Activated B cell treated with CpG ODN at 0.5 μM for 24 hours (primary cell): ENCODE data around the gene ZNF550. TPM values are rescaled to one million over a fixed set of nuclear protein-coding genes. Genes with fewer than 3 reads are reported as not detected.

Source experiments
- ATAC-seq: fragments of 200-7000 bp; cut with Tn5 transposase; one replicate; pipeline ENCODE4 v1.10.0; 2021; ENCODE audit warnings: low read depth, mild to moderate bottlenecking, moderate library complexity
- CTCF ChIA-PET: fragments of 350-600 bp; sonication (Branson Sonifier 250); formaldehyde crosslinking; loops from one replicate; lab custom pipeline; 2021; ENCODE audit warnings: antibody characterized with exemption; lab: Charles Lee
- POLR2A ChIA-PET: fragments of 350-600 bp; sonication (Branson Sonifier 250); formaldehyde crosslinking; loops from one replicate; lab custom pipeline; 2021; ENCODE audit warnings: antibody characterized with exemption; lab: Charles Lee
- DNase-seq: peaks from one replicate; pipeline ENCODE4 v3.0.0; 2022
- H3K27ac Mint-ChIP-seq: one replicate; pipeline ENCODE4 v1.8.0; 2020; ENCODE audit warnings: mixed read lengths
- H3K27me3 Mint-ChIP-seq: one replicate; pipeline ENCODE4 v1.8.0; 2021; ENCODE audit warnings: mixed read lengths
- H3K36me3 Mint-ChIP-seq: one replicate; pipeline ENCODE4 v1.8.0; 2021; ENCODE audit warnings: low read depth, mixed read lengths
- H3K4me1 Mint-ChIP-seq: one replicate; pipeline ENCODE4 v1.8.0; 2021; ENCODE audit warnings: mixed read lengths
- H3K4me3 Mint-ChIP-seq: one replicate; pipeline ENCODE4 v1.8.0; 2020; ENCODE audit warnings: mild to moderate bottlenecking, mixed read lengths
- H3K9me3 Mint-ChIP-seq: one replicate; pipeline ENCODE4 v1.8.0; 2020; ENCODE audit warnings: mixed read lengths
- intact Hi-C: fragments of 100-400 bp; cut with micrococcal nuclease; formaldehyde crosslinking; loops from one replicate; pipeline ENCODE4 v1.15.1; 2024
- total RNA-seq: library from RNA; stranded (reverse); gene quantifications from 2 replicates; pipeline ENCODE4 v1.2.3, GENCODE V29; 2022
- TF ChIP-seq, protein P1 (sequence below): fragments of 200-600 bp; IDR thresholded peaks from one replicate; pipeline ENCODE4 v1.8.0; 2022; ENCODE audit warnings: antibody characterized with exemption, mild to moderate bottlenecking

Gene ZNF550
- total RNA-seq, 1 donor from 2014 or later: 18.7 TPM

DNA sequence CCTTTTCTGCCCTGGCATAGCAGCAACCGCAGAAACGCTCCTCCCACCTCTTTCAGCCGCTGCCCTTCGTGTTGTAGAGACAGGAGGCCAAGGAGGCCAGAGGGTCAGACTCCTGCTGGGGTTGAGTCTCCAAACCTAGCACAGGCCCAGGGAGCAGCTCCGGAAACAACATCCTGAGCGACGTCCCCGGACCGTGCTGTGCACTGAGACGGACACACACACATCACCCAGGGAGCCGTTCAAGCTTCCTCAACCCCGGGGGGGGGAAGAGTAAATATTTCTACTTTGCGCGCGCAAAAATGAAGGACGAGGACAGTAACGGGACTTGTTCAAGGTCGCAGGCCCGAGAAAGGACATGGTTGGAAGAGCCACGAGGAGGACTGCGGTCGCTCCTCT, 657 bp downstream of the ZNF550 start:
- no peak for DNase-seq
- peak overlapping the region; percentile 92 for H3K4me3 Mint-ChIP-seq
- ATAC-seq: no peak
- H3K27me3 Mint-ChIP-seq: no peaks in the 10 kb centered on the region
- peaks cover 16% of the 10 kb centered on the region for H3K9me3 Mint-ChIP-seq
- peaks cover 38% of the 10 kb centered on the region for H3K36me3 Mint-ChIP-seq
- CTCF ChIA-PET: no interaction called here
- POLR2A ChIA-PET: interaction anchor here (0.6 to 1.5 kb wide), 3 partner anchors 25 to 887 kb away, joined by 3 read pairs; partner anchors contain the start of genes ZIK1, ZNF772 and ZNF835
- no peak overlapping the region for H3K27ac Mint-ChIP-seq
- peaks cover 33% of the 10 kb centered on the region for H3K4me1 Mint-ChIP-seq
- TF ChIP-seq, protein P1, sequence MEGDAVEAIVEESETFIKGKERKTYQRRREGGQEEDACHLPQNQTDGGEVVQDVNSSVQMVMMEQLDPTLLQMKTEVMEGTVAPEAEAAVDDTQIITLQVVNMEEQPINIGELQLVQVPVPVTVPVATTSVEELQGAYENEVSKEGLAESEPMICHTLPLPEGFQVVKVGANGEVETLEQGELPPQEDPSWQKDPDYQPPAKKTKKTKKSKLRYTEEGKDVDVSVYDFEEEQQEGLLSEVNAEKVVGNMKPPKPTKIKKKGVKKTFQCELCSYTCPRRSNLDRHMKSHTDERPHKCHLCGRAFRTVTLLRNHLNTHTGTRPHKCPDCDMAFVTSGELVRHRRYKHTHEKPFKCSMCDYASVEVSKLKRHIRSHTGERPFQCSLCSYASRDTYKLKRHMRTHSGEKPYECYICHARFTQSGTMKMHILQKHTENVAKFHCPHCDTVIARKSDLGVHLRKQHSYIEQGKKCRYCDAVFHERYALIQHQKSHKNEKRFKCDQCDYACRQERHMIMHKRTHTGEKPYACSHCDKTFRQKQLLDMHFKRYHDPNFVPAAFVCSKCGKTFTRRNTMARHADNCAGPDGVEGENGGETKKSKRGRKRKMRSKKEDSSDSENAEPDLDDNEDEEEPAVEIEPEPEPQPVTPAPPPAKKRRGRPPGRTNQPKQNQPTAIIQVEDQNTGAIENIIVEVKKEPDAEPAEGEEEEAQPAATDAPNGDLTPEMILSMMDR: no peak
- intact Hi-C loops: loop anchor here (1.0 kb wide), 6 partner anchors 20 to 279 kb away; partner anchors contain the start of genes ZNF419, ZNF460, ZNF530 and ZNF549

DNA sequence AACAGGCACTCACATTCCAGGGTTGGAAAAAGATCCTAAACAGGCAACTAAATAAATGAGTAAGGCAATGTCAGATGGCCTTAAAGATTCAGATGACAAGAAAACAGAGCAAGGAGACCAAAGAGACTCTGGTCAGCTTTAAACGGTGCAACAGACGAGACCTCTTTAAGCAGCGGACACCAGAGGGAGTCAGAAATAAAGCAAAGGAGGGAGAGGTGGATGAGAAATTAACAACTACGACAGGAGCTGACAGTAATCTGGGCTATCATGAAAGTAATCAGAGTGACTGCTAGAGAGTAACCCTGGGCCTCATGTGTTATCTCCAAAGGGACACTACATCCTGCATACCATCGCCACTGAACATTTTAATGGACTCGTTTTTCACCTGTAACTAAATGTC, 1.1 kb downstream of the ZNF550 start:
- intact Hi-C loops: no loop called here
- Mint-ChIP-seq H3K36me3 (peaks cover 43% of the 10 kb centered on the region), H3K9me3 (peaks cover 14% of the 10 kb centered on the region), H3K4me1 (peaks cover 33% of the 10 kb centered on the region), H3K4me3 (peak overlapping the region; percentile 92), H3K27ac (no peak overlapping the region), H3K27me3 (no peaks in the 10 kb centered on the region)
- DNase-seq: no peak
- ChIA-PET POLR2A (interaction anchor here (1.0 to 1.5 kb wide), 2 partner anchors 26 to 81 kb away, joined by 3 read pairs; partner anchors contain the start of genes ZIK1 and ZNF772), CTCF (no interaction called here)
- ATAC-seq: no peak
- TF ChIP-seq, protein P1: no peak

DNA sequence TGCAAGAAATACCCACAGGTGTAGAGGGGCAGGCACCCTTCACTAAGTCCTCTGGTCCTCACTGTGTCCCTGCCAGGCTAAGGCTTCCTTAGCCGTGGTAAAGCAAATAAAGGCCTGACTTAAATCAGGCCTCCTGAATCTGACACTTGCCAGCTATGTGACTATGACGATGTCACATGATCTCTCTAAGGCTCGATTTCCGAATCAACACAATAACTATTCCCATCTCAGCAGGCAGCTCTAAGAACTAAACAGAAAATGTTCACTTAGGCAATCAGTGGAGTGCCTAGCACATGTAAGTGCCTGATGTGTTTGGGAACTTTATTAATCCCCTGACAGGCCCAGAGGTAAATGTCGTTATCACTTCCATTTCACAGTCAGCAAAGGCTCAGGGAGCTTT, 2.0 kb downstream of the ZNF550 start:
- ChIA-PET CTCF (no interaction called here), POLR2A (no interaction called here)
- peaks cover 13% of the 10 kb centered on the region for H3K9me3 Mint-ChIP-seq
- ATAC-seq: no peak
- TF ChIP-seq, protein P1: no peak
- no peak overlapping the region for H3K27ac Mint-ChIP-seq
- DNase-seq: no peak
- intact Hi-C loops: no loop called here
- H3K36me3 Mint-ChIP-seq: peaks cover 52% of the 10 kb centered on the region
- H3K4me3 Mint-ChIP-seq: peak overlapping the region; percentile 92
- no peaks in the 10 kb centered on the region for H3K27me3 Mint-ChIP-seq
- H3K4me1 Mint-ChIP-seq: peaks cover 33% of the 10 kb centered on the region

DNA sequence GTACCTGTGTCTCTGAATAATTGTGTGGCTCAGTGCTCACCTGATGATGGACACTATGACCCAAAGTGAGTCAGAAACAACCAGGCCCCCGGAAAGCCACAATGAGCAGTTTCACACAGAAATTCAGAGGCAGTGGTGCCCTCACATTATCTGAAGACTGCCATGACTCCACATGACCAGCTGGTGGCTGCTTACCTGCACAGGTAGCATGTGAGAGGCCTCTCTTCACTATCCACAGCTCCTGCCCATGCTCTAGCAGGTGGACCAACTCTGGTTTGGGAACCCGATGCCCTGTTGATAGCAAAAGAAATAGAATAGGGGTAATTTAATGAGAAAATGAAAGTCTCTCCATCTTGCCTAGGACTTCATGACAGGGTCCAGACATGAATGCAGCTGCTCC, 7.2 kb downstream of the ZNF550 start:
- DNase-seq (no peak), ATAC-seq (no peak)
- TF ChIP-seq, protein P1: no peak
- Mint-ChIP-seq H3K9me3 (peaks cover 39% of the 10 kb centered on the region), H3K27me3 (no peaks in the 10 kb centered on the region), H3K4me3 (no peak overlapping the region), H3K27ac (no peak overlapping the region), H3K4me1 (peaks cover 2% of the 10 kb centered on the region), H3K36me3 (peaks cover 91% of the 10 kb centered on the region)
- ChIA-PET POLR2A (no interaction called here), CTCF (no interaction called here)
- intact Hi-C loops: no loop called here

DNA sequence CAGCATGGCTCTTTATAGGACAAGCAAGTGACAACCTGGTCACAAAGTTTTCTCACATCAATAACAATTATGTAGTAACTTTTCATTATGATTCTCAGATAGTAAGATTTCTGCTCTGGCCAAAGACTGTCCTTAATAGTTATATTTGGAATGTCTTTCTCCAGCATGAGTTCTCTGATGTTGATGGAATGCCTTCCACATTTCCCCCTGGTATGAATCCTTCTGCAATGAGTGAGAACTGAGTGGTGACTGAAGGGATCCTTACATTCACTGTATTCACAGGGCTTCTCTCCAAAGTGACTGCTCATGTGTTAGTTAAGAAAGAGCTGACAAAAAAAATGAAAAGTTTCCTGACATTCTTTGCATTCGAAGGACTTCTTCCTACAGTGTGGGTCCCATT, 13.2 kb downstream of the ZNF550 start:
- POLR2A ChIA-PET: no interaction called here

More for the DNA sequence above, 13.2 kb downstream of the ZNF550 start:
- Mint-ChIP-seq H3K27me3 (no peaks in the 10 kb centered on the region), H3K9me3 (peaks cover 59% of the 10 kb centered on the region), H3K27ac (no peak overlapping the region), H3K4me1 (no peaks in the 10 kb centered on the region), H3K36me3 (peaks cover 91% of the 10 kb centered on the region), H3K4me3 (no peak overlapping the region)
- ATAC-seq: no peak
- CTCF ChIA-PET: no interaction called here
- DNase-seq: no peak
- TF ChIP-seq, protein P1: no peak
- intact Hi-C loops: no loop called here
